Endothelial cell of umbilical vein (primary cell): Measurements from ENCODE around the gene GRIK1.

ENCODE experiments used
- CTCF ChIP-seq, 2 donors: IDR thresholded peaks; 1 replicate in 1 of 2; 2 replicates in 1 of 2; pipeline ENCODE4 v1.5.1; 2011; ENCODE audit warnings: low read length in 2 of 2, mild to moderate bottlenecking in 2 of 2, moderate library complexity in 2 of 2, control low read depth in 1 of 2, inconsistent platforms in 1 of 2, low read depth in 1 of 2; ENCODE audit not compliant: insufficient read depth in 1 of 2; ENCODE audit errors: extremely low read depth in 1 of 2
- POLR2A ChIP-seq: IDR thresholded peaks from 2 replicates; pipeline ENCODE4 v1.6.1; 2012; ENCODE audit warnings: low read depth, mild to moderate bottlenecking, control low read depth, low read length

GRCh38 chr21:29540289-29540688 is 399.5 kb downstream of the GRIK1 start:
- no peak for TF ChIP-seq POLR2A
- TF ChIP-seq CTCF (IDR thresholded peaks at IDR 0.05; ENCODE audit: extremely low read depth in 1 of 2, insufficient read depth in 1 of 2, low read depth in 1 of 2, low read length in 2 of 2), result no peak
